ENCODE results near the gene CDKN2AIP.

DNA sequence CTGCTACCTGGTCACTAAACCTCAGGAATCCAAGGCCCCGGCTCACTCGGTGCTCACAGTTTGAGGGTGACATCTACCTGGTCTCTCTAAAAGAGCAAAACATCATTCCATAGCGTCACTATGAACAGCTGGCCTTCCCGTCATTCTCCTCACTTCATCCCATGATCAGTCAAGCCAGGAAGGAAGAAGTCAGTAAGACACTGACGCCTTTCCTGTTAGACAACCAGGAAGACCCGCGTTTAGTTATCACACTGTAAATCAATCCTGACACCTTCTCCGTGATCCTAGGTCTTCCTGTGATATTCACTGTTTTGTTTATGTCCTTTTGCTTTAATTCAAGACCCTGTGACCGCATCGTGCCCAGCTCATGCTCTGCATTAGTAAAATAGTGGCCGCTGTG lies 31.6 kb upstream of the CDKN2AIP start:
- TF ChIP-seq POLR2A (IDR thresholded peaks at IDR 0.05; ENCODE audit: low read length) (no peak), GATA1 (IDR thresholded peaks at IDR 0.05; ENCODE audit: low read depth, low read length) (no peak)
